ENCODE results near the gene POC1A. TPM values are rescaled to one million over a fixed set of nuclear protein-coding genes. Genes with fewer than 3 reads are reported as not detected.

POC1A gene
- total RNA-seq, 3 donors from 2014 or later: 9.7 to 14.3 (median 11.7) TPM

GRCh38 chr3:52150357-52150756 is 3.9 kb downstream of the POC1A start:
- no peaks in the 10 kb centered on the region for H3K27me3 Mint-ChIP-seq (ENCODE audit: low read depth)
- ATAC-seq: no peak
- H3K36me3 Mint-ChIP-seq (ENCODE audit: insufficient read depth): no peaks in the 10 kb centered on the region
- H3K9me3 Mint-ChIP-seq: no peaks in the 10 kb centered on the region
- H3K4me1 Mint-ChIP-seq (ENCODE audit: low read depth): peaks cover 6% of the 10 kb centered on the region
- H3K4me3 Mint-ChIP-seq: no peak overlapping the region
- DNase-seq: no peak

- no peak for DNase-seq
- peaks cover under 1% of the 10 kb centered on the region for H3K4me1 Mint-ChIP-seq (ENCODE audit: low read depth)
- no peak for ATAC-seq
These were observed 4.5 kb downstream of the POC1A start for GRCh38 chr3:52149726-52150125.

GRCh38 chr3:52149021-52149420 is 5.2 kb downstream of the POC1A start:
- Mint-ChIP-seq H3K36me3 (ENCODE audit: insufficient read depth) (no peaks in the 10 kb centered on the region), H3K4me3 (no peak overlapping the region), H3K9me3 (no peaks in the 10 kb centered on the region), H3K27me3 (ENCODE audit: low read depth) (no peaks in the 10 kb centered on the region), H3K4me1 (ENCODE audit: low read depth) (peaks cover 2% of the 10 kb centered on the region)
- ATAC-seq (no peak), DNase-seq (no peak)

More at GRCh38 chr3:52149726-52150125, 4.5 kb downstream of the POC1A start:
- H3K27me3 Mint-ChIP-seq (ENCODE audit: low read depth): no peaks in the 10 kb centered on the region
- H3K4me3 Mint-ChIP-seq: no peak overlapping the region
- no peaks in the 10 kb centered on the region for H3K36me3 Mint-ChIP-seq (ENCODE audit: insufficient read depth)
- H3K9me3 Mint-ChIP-seq: no peaks in the 10 kb centered on the region

GRCh38 chr3:52147804-52148203 is 6.4 kb downstream of the POC1A start:
- Mint-ChIP-seq H3K27me3 (ENCODE audit: low read depth) (no peaks in the 10 kb centered on the region), H3K4me1 (ENCODE audit: low read depth) (peaks cover 4% of the 10 kb centered on the region), H3K4me3 (no peak overlapping the region), H3K9me3 (no peaks in the 10 kb centered on the region), H3K36me3 (ENCODE audit: insufficient read depth) (no peaks in the 10 kb centered on the region)
- ATAC-seq (no peak), DNase-seq (no peak)

DNA sequence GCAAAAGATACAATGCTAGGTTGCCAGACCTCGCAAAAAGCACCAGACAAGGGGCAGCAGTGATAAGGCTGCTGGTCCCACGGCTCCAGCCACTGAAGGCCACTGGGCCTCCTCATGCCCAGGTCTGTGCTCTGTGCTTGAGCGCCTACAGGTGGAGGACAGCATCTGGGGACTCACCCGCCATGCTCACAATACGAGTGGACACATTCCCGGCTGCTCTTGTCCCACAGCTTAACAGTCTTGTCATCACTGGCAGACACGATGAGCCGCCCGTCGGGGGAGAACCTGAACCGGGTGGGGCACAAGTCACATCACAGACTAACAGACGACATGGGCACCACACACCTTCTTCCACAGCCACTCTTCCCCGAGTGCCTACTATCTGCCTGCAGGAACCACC is 7.4 kb downstream of the POC1A start:
- H3K27me3 Mint-ChIP-seq (ENCODE audit: low read depth): no peaks in the 10 kb centered on the region
- no peaks in the 10 kb centered on the region for H3K9me3 Mint-ChIP-seq
- H3K4me1 Mint-ChIP-seq (ENCODE audit: low read depth): peaks cover 4% of the 10 kb centered on the region
- H3K4me3 Mint-ChIP-seq: no peak overlapping the region
- ATAC-seq: no peak
- H3K36me3 Mint-ChIP-seq (ENCODE audit: insufficient read depth): no peaks in the 10 kb centered on the region
- DNase-seq: no peak

GRCh38 chr3:52146189-52146588 is 8.0 kb downstream of the POC1A start:
- Mint-ChIP-seq H3K9me3 (no peaks in the 10 kb centered on the region), H3K27me3 (ENCODE audit: low read depth) (no peaks in the 10 kb centered on the region), H3K36me3 (ENCODE audit: insufficient read depth) (no peaks in the 10 kb centered on the region), H3K4me1 (ENCODE audit: low read depth) (peaks cover 4% of the 10 kb centered on the region), H3K4me3 (no peak overlapping the region)
- no peak for DNase-seq
- ATAC-seq: no peak

DNA sequence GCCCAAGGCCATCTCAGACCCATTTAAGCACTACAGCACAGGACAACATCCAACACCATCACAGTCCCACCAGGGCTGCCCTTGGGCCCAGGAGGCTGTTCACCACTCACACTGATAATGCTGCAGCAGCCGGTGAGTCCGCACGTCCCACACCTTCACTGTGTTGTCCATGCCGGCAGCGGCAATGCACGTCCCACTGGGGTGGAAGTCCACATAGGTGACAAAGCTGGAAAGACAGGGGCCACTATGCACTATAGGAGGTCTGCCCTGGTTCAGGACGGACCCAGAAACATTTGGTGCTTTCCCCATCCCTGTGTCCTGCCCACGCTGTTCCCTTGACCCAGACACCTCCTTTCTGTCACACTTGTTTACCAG is 8.5 kb downstream of the POC1A start:
- H3K4me1 Mint-ChIP-seq (ENCODE audit: low read depth): peaks cover 4% of the 10 kb centered on the region
- ATAC-seq (no peak), DNase-seq (no peak)
- no peak overlapping the region for H3K4me3 Mint-ChIP-seq
- no peaks in the 10 kb centered on the region for H3K9me3 Mint-ChIP-seq
- H3K27me3 Mint-ChIP-seq (ENCODE audit: low read depth): no peaks in the 10 kb centered on the region
- H3K36me3 Mint-ChIP-seq (ENCODE audit: insufficient read depth): no peaks in the 10 kb centered on the region

DNA sequence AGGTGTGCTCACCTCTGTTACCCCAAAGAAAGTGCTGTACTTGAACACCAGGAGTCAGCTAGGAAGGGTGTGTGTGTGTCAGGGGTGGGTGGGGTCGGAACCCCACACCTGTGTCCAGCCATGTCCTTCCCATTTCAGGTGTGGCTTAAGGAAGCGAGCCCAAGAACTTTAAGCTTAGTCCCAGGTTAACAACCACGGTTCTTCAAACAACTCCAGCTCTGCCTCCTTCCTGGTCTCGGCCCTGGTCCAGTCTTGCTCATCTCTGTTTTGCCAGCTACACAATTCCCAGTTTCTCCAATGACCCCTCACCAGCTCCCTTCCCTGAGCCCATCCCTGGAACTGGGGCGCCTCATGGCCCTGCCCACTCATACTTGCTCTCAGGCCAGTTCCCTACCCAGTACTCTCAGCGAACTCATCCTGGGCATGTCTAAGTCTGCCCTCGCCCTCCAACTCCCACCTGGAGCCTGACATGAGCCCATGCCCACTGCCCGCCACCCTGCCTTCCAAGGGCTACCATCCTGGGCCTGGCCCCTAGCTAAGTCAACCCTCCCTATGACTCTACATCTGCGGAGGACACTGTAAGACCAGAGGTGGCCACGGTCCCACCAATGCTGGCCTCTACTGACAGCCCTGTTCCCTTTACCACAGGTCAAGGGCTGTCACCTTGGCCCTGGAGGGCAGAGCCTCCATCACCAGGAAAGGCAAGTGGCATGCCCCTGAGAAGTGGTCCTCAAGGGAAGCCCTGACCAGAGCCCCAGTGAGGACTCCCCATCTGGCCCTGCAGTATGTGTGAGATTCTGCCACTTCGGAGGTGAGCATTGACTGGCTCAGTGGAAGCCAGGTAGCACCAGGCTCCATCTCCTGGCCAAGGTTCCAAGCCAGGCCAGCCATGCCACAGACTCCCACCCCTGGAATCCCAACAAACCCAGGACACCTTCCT is 9.2 kb downstream of the POC1A start:
- H3K36me3 Mint-ChIP-seq (ENCODE audit: insufficient read depth): no peaks in the 10 kb centered on the region
- peaks cover 4% of the 10 kb centered on the region for H3K4me1 Mint-ChIP-seq (ENCODE audit: low read depth)
- no peak for DNase-seq
- H3K4me3 Mint-ChIP-seq: no peak overlapping the region
- H3K27me3 Mint-ChIP-seq (ENCODE audit: low read depth): no peaks in the 10 kb centered on the region
- H3K9me3 Mint-ChIP-seq: no peaks in the 10 kb centered on the region
- no peak for ATAC-seq

- DNase-seq: peak; percentile 87
- Mint-ChIP-seq H3K36me3 (ENCODE audit: insufficient read depth) (no peaks in the 10 kb centered on the region), H3K9me3 (no peaks in the 10 kb centered on the region), H3K4me1 (ENCODE audit: low read depth) (peaks cover 4% of the 10 kb centered on the region), H3K27me3 (ENCODE audit: low read depth) (no peaks in the 10 kb centered on the region), H3K4me3 (no peak overlapping the region)
- peak; percentile 94 to 96 for ATAC-seq
These were observed 10.0 kb downstream of the POC1A start for GRCh38 chr3:52144034-52144795.

GRCh38 chr3:52143616-52144015 is 10.6 kb downstream of the POC1A start:
- Mint-ChIP-seq H3K36me3 (ENCODE audit: insufficient read depth) (no peaks in the 10 kb centered on the region), H3K27me3 (ENCODE audit: low read depth) (no peaks in the 10 kb centered on the region), H3K9me3 (no peaks in the 10 kb centered on the region), H3K4me3 (no peak overlapping the region), H3K4me1 (ENCODE audit: low read depth) (peaks cover 4% of the 10 kb centered on the region)
- no peak for DNase-seq
- ATAC-seq: no peak

DNA sequence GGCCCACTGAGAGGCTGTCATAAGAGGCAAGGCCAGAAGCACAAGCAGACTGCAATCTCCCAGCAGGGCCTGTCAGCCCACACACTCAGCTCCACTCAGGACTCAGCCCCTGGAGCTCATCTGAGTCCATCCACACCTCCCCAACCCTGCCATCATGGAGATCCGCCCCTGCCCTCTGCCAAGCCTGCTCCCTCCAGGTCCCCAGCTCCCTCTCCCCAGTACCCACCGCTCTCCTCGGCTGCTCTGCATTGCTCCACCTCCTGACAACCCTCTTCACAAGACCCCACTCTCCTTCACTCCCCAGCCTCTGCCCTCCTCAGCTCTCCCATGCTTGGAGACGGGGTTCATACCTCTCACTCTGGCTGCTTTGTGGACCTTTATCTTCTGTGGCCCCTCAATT is 11.1 kb downstream of the POC1A start:
- Mint-ChIP-seq H3K4me3 (no peak overlapping the region), H3K36me3 (ENCODE audit: insufficient read depth) (no peaks in the 10 kb centered on the region), H3K27me3 (ENCODE audit: low read depth) (no peaks in the 10 kb centered on the region), H3K4me1 (ENCODE audit: low read depth) (peaks cover 4% of the 10 kb centered on the region), H3K9me3 (no peaks in the 10 kb centered on the region)
- DNase-seq: no peak
- ATAC-seq: no peak

DNA sequence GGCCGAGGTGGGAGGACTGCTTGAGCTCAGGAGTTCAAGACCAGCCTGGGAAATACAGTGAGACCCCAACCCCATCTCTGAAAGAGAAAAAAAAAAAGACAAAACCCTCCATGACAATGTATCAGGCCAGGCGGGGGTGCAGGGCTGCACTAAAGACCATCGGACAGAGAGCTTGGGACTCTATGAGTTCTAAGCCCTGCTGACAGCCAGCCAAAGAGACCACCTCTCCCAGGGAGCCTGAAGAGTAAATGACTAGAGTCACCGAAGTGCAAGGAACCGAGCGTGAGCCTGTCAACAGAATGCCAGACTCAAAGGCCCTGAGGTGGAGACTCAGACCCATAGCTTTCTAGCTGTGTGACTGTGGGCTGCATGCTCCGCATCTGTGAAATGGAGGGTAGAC is 12.5 kb downstream of the POC1A start:
- no peak for ATAC-seq
- H3K9me3 Mint-ChIP-seq: no peaks in the 10 kb centered on the region
- no peak for DNase-seq

GRCh38 chr3:52140769-52141168 is 13.5 kb downstream of the POC1A start:
- peaks cover 4% of the 10 kb centered on the region for H3K4me1 Mint-ChIP-seq (ENCODE audit: low read depth)
- no peaks in the 10 kb centered on the region for H3K36me3 Mint-ChIP-seq (ENCODE audit: insufficient read depth)
- no peak overlapping the region for H3K4me3 Mint-ChIP-seq
- ATAC-seq (no peak), DNase-seq (no peak)
- H3K9me3 Mint-ChIP-seq: no peaks in the 10 kb centered on the region
- no peaks in the 10 kb centered on the region for H3K27me3 Mint-ChIP-seq (ENCODE audit: low read depth)

More for the DNA sequence above, 12.5 kb downstream of the POC1A start:
- Mint-ChIP-seq H3K4me1 (ENCODE audit: low read depth) (peaks cover 4% of the 10 kb centered on the region), H3K27me3 (ENCODE audit: low read depth) (no peaks in the 10 kb centered on the region), H3K36me3 (ENCODE audit: insufficient read depth) (no peaks in the 10 kb centered on the region), H3K4me3 (no peak overlapping the region)

- peaks cover 4% of the 10 kb centered on the region for H3K4me1 Mint-ChIP-seq (ENCODE audit: low read depth)
- DNase-seq (no peak), ATAC-seq (no peak)
- H3K27me3 Mint-ChIP-seq (ENCODE audit: low read depth): no peaks in the 10 kb centered on the region
- no peaks in the 10 kb centered on the region for H3K9me3 Mint-ChIP-seq
- H3K36me3 Mint-ChIP-seq (ENCODE audit: insufficient read depth): no peaks in the 10 kb centered on the region
- no peak overlapping the region for H3K4me3 Mint-ChIP-seq
These were observed 14.2 kb downstream of the POC1A start for GRCh38 chr3:52140000-52140399.

DNA sequence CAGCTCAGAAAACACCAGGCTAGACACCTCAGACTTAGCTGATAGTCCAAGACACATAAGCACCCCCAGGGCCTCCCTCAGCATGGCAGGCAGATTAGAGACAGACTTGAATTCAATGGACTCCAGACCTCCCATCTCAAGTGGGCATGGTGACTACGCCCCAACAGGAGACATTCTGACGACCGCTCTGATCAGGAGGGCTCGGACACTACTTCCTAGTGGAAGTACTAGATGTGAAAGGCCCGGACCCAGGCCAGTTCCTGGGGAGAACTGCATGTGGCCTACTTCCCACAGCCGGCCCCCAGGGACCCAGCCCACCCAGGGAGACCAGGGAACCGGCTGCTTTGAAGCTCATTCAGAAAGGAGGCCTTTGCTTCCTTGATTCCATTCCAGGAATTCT is 16.9 kb downstream of the POC1A start:
- ATAC-seq (no peak), DNase-seq (no peak)
- H3K27me3 Mint-ChIP-seq (ENCODE audit: low read depth): no peaks in the 10 kb centered on the region

More for the DNA sequence above, 16.9 kb downstream of the POC1A start:
- no peaks in the 10 kb centered on the region for H3K36me3 Mint-ChIP-seq (ENCODE audit: insufficient read depth)
- H3K9me3 Mint-ChIP-seq: no peaks in the 10 kb centered on the region
- H3K4me1 Mint-ChIP-seq (ENCODE audit: low read depth): no peaks in the 10 kb centered on the region
- H3K4me3 Mint-ChIP-seq: no peak overlapping the region

Data from activated T-cell treated with anti-CD3 and anti-CD28 coated beads, Interleukin-2, amount 50 U/mL, for 4 hours (primary cell).